ENCODE measurements around the gene NUFIP1.

NUFIP1 gene

DNA sequence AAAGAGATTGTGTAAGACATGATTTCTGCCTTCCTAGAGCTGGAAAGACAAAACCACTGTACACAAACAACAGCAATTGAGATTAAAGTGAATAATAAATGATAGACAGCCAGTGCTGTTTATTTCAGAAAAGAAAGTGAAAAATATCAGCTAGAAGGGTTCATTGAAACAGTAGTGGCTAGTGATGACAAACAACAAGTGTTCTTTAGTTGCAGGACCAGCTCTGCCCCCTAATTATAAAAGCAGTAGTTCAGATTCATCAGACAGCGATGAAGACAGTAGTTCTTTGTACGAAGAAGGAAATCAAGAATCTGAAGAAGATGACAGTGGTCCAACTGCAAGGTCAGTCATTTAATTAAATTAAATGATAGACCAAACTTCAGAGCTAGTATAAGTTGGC is 14.8 kb upstream of the NUFIP1 start:
- no peak overlapping the region for H3K4me3 ChIP-seq (ENCODE audit: severe bottlenecking)
- H3K27ac ChIP-seq (ENCODE audit: poor library complexity, severe bottlenecking) = no peak overlapping the region
- ATAC-seq (ENCODE audit: low read depth) (no peak), DNase-seq (ENCODE audit: low spot score) (no peak)
- no peaks in the 10 kb centered on the region for H3K9me3 ChIP-seq (ENCODE audit: severe bottlenecking)
- H3K27me3 ChIP-seq (ENCODE audit: insufficient read depth, poor library complexity, severe bottlenecking) = no peaks in the 10 kb centered on the region
- peaks cover 68% of the 10 kb centered on the region for H3K36me3 ChIP-seq (ENCODE audit: low read depth)
- H3K4me1 ChIP-seq (ENCODE audit: insufficient read depth, poor library complexity, severe bottlenecking) = no peaks in the 10 kb centered on the region
- TF ChIP-seq CTCF (IDR thresholded peaks at IDR 0.05; ENCODE audit: poor library complexity, severe bottlenecking) = no peak

DNA sequence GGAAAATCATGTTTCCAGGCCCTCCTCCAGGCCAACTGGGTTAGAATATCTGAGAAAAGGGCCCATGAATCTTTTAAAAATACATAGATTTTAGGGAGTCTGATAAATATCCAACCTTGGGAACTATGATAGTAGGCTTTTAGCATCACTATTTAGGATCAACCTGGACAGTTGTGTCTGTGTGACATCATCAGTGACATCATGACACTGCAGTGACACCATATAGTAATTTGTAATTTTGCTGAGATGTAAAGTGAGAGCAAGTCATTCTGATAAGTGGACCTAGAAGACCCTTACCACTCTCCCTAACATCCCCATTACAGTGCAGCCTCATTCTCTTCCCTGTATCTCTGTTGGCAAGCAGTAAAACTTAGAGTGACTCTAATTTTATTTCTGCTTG is 14.1 kb upstream of the NUFIP1 start:
- Histone ChIP-seq H3K4me3 (ENCODE audit: severe bottlenecking) (no peak overlapping the region), H3K27me3 (ENCODE audit: insufficient read depth, poor library complexity, severe bottlenecking) (no peaks in the 10 kb centered on the region), H3K27ac (ENCODE audit: poor library complexity, severe bottlenecking) (no peak overlapping the region), H3K9me3 (ENCODE audit: severe bottlenecking) (no peaks in the 10 kb centered on the region), H3K4me1 (ENCODE audit: insufficient read depth, poor library complexity, severe bottlenecking) (no peaks in the 10 kb centered on the region), H3K36me3 (ENCODE audit: low read depth) (peaks cover 62% of the 10 kb centered on the region)
- TF ChIP-seq CTCF (IDR thresholded peaks at IDR 0.05; ENCODE audit: poor library complexity, severe bottlenecking) = no peak
- ATAC-seq (ENCODE audit: low read depth) (no peak), DNase-seq (ENCODE audit: low spot score) (no peak)

GRCh38 chr13:44989941-44990340 is 670 bp upstream of the NUFIP1 start:
- H3K27ac ChIP-seq (ENCODE audit: poor library complexity, severe bottlenecking) = peak overlapping the region; percentile 43

GRCh38 chr13:44978328-44978727 is 10.9 kb downstream of the NUFIP1 start:
- DNase-seq (ENCODE audit: low spot score) = no peak
- H3K4me1 ChIP-seq (ENCODE audit: insufficient read depth, poor library complexity, severe bottlenecking) = no peaks in the 10 kb centered on the region
- H3K27me3 ChIP-seq (ENCODE audit: insufficient read depth, poor library complexity, severe bottlenecking) = no peaks in the 10 kb centered on the region
- ATAC-seq (ENCODE audit: low read depth) = no peak
- H3K36me3 ChIP-seq (ENCODE audit: low read depth) = peaks cover 66% of the 10 kb centered on the region
- no peak overlapping the region for H3K27ac ChIP-seq (ENCODE audit: poor library complexity, severe bottlenecking)
- H3K9me3 ChIP-seq (ENCODE audit: severe bottlenecking) = no peaks in the 10 kb centered on the region
- TF ChIP-seq CTCF (IDR thresholded peaks at IDR 0.05; ENCODE audit: poor library complexity, severe bottlenecking) = peak; percentile 9
- H3K4me3 ChIP-seq (ENCODE audit: severe bottlenecking) = no peak overlapping the region

More at GRCh38 chr13:44989941-44990340, 670 bp upstream of the NUFIP1 start:
- Histone ChIP-seq H3K9me3 (ENCODE audit: severe bottlenecking) (no peaks in the 10 kb centered on the region), H3K4me1 (ENCODE audit: insufficient read depth, poor library complexity, severe bottlenecking) (peaks cover 21% of the 10 kb centered on the region), H3K4me3 (ENCODE audit: severe bottlenecking) (peak overlapping the region; percentile 95), H3K27me3 (ENCODE audit: insufficient read depth, poor library complexity, severe bottlenecking) (no peaks in the 10 kb centered on the region), H3K36me3 (ENCODE audit: low read depth) (peaks cover 29% of the 10 kb centered on the region)
- DNase-seq (ENCODE audit: low spot score) (no peak), ATAC-seq (ENCODE audit: low read depth) (peak; percentile 11; the same call in 1 of the 3 replicates)
- no peak for TF ChIP-seq CTCF (IDR thresholded peaks at IDR 0.05; ENCODE audit: poor library complexity, severe bottlenecking)

GRCh38 chr13:44976949-44977583 is 12.2 kb downstream of the NUFIP1 start:
- no peak overlapping the region for H3K4me3 ChIP-seq (ENCODE audit: severe bottlenecking)
- no peaks in the 10 kb centered on the region for H3K4me1 ChIP-seq (ENCODE audit: insufficient read depth, poor library complexity, severe bottlenecking)
- H3K36me3 ChIP-seq (ENCODE audit: low read depth) = peaks cover 75% of the 10 kb centered on the region
- DNase-seq (ENCODE audit: low spot score) (no peak), ATAC-seq (ENCODE audit: low read depth) (no peak)
- no peak overlapping the region for H3K27ac ChIP-seq (ENCODE audit: poor library complexity, severe bottlenecking)
- H3K9me3 ChIP-seq (ENCODE audit: severe bottlenecking) = no peaks in the 10 kb centered on the region
- TF ChIP-seq CTCF (IDR thresholded peaks at IDR 0.05; ENCODE audit: poor library complexity, severe bottlenecking) = no peak
- no peaks in the 10 kb centered on the region for H3K27me3 ChIP-seq (ENCODE audit: insufficient read depth, poor library complexity, severe bottlenecking)
